Breast epithelium (tissue), 4 donors: Measurements from ENCODE around the gene EFNA5. TPM values are rescaled to one million over a fixed set of nuclear protein-coding genes. Genes with fewer than 3 reads are reported as not detected.
A peak's percentile ranks its signal among the peaks of the same experiment; 100 is the strongest.

Source experiments
- DNase-seq, 2 donors: peaks; one replicate each; pipeline ENCODE4 v3.0.0-alpha.2; 2019; ENCODE audit warnings: low spot score in 2 of 2
- H3K27ac ChIP-seq, 2 donors: fragments of 200-600 bp; sonication (generic) in 1 of 2; one replicate each; pipeline ENCODE4 v1.5.1; 2016 to 2019; ENCODE audit warnings: mild to moderate bottlenecking in 1 of 2
- H3K27me3 ChIP-seq, 2 donors: fragments of 200-600 bp; sonication (generic) in 1 of 2; one replicate each; pipeline versions ENCODE4 v1.5.1 to v1.6.0; 2017 to 2019; ENCODE audit warnings: control low read depth in 1 of 2, mild to moderate bottlenecking in 1 of 2
- H3K36me3 ChIP-seq: fragments of 200-600 bp; one replicate; pipeline ENCODE4 v1.5.1; 2019
- H3K4me1 ChIP-seq, 2 donors: fragments of 200-600 bp; sonication (generic); one replicate each; pipeline ENCODE4 v1.5.1; 2016 to 2019; ENCODE audit warnings: control low read depth in 1 of 2
- H3K4me3 ChIP-seq, 3 donors: fragments of 200-600 bp; sonication (generic); 1 replicate in 2 of 3; 2 replicates in 1 of 3; pipeline ENCODE4 v1.5.1; 2016 to 2019; ENCODE audit warnings: mild to moderate bottlenecking in 3 of 3, moderate library complexity in 2 of 3
- H3K9me3 ChIP-seq, 2 donors: fragments of 200-600 bp; sonication (generic) in 1 of 2; one replicate each; pipeline ENCODE4 v1.5.1; 2016 to 2019; ENCODE audit warnings: control low read depth in 1 of 2
- POLR2A ChIP-seq: fragments of 450-650 bp; IDR thresholded peaks from one replicate; pipeline ENCODE4 v1.6.1; 2016; ENCODE audit warnings: antibody characterized with exemption, mild to moderate bottlenecking, moderate library complexity
- POLR2AphosphoS5 ChIP-seq, 3 donors: sonication (generic); formaldehyde crosslinking; IDR thresholded peaks; one replicate each; pipeline ENCODE4 v1.6.1; 2017; ENCODE audit warnings: antibody characterized with exemption in 3 of 3
- intact Hi-C: fragments of 100-400 bp; cut with DNase I; formaldehyde crosslinking; loops from one replicate; pipeline ENCODE4 v1.15.1; 2023; ENCODE audit warnings: low total_unique reads
- total RNA-seq, 3 donors: library from RNA; depleted of rRNA; stranded (reverse); fragments of >200 nt; gene quantifications; one replicate each; pipeline ENCODE4 v1.1.0, GENCODE V29; 2016
- TF ChIP-seq, protein P1 (sequence below), 3 donors: fragments of 450-650 bp; IDR thresholded peaks; one replicate each; pipeline ENCODE4 v1.5.1; 2016 to 2017; ENCODE audit warnings: antibody characterized with exemption in 3 of 3, mild to moderate bottlenecking in 3 of 3, moderate library complexity in 3 of 3

The EFNA5 gene
- total RNA-seq, 3 donors from 2014 or later: 12.1 to 34.2 (median 12.3) TPM

- intact Hi-C loops: loop anchor here (5.0 kb wide), 1 partner anchor 488 kb away; no protein-coding TSS in a partner anchor
- no peaks in the 10 kb centered on the region for H3K36me3 ChIP-seq
- DNase-seq: no peak
These were observed 81.1 kb downstream of the EFNA5 start for GRCh38 chr5:107589520-107590193.

GRCh38 chr5:107582625-107583024 lies 88.1 kb downstream of the EFNA5 start:
- H3K4me3 ChIP-seq: no peak overlapping the region
- no peaks in the 10 kb centered on the region for H3K36me3 ChIP-seq
- intact Hi-C loops: no loop called here
- no peaks in the 10 kb centered on the region for H3K9me3 ChIP-seq
- H3K4me1 ChIP-seq: no peaks in the 10 kb centered on the region
- H3K27me3 ChIP-seq: no peaks in the 10 kb centered on the region
- DNase-seq: no peak
- TF ChIP-seq, protein P1, sequence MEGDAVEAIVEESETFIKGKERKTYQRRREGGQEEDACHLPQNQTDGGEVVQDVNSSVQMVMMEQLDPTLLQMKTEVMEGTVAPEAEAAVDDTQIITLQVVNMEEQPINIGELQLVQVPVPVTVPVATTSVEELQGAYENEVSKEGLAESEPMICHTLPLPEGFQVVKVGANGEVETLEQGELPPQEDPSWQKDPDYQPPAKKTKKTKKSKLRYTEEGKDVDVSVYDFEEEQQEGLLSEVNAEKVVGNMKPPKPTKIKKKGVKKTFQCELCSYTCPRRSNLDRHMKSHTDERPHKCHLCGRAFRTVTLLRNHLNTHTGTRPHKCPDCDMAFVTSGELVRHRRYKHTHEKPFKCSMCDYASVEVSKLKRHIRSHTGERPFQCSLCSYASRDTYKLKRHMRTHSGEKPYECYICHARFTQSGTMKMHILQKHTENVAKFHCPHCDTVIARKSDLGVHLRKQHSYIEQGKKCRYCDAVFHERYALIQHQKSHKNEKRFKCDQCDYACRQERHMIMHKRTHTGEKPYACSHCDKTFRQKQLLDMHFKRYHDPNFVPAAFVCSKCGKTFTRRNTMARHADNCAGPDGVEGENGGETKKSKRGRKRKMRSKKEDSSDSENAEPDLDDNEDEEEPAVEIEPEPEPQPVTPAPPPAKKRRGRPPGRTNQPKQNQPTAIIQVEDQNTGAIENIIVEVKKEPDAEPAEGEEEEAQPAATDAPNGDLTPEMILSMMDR (IDR thresholded peaks at IDR 0.05): no peak
- no peak for TF ChIP-seq POLR2A
- no peak overlapping the region for H3K27ac ChIP-seq

More at GRCh38 chr5:107589520-107590193, 81.1 kb downstream of the EFNA5 start:
- Histone ChIP-seq H3K27me3 (no peaks in the 10 kb centered on the region), H3K4me1 (no peaks in the 10 kb centered on the region), H3K27ac (no peak overlapping the region), H3K9me3 (no peaks in the 10 kb centered on the region), H3K4me3 (no peak overlapping the region)
- no peak for TF ChIP-seq POLR2A
- TF ChIP-seq, protein P1 (IDR thresholded peaks at IDR 0.05): no peak
- TF ChIP-seq POLR2AphosphoS5 (IDR thresholded peaks at IDR 0.05): no peak

- Histone ChIP-seq H3K4me3 (no peak overlapping the region), H3K36me3 (no peaks in the 10 kb centered on the region), H3K4me1 (no peaks in the 10 kb centered on the region), H3K27me3 (no peaks in the 10 kb centered on the region), H3K27ac (peak overlapping the region; percentile 0 to 65), H3K9me3 (no peaks in the 10 kb centered on the region)
- TF ChIP-seq POLR2AphosphoS5 (IDR thresholded peaks at IDR 0.05) (no peak), POLR2A (no peak)
- TF ChIP-seq, protein P1 (IDR thresholded peaks at IDR 0.05): no peak
- intact Hi-C loops: no loop called here
- no peak for DNase-seq
These were observed 89.6 kb downstream of the EFNA5 start for GRCh38 chr5:107580889-107581820.

DNA sequence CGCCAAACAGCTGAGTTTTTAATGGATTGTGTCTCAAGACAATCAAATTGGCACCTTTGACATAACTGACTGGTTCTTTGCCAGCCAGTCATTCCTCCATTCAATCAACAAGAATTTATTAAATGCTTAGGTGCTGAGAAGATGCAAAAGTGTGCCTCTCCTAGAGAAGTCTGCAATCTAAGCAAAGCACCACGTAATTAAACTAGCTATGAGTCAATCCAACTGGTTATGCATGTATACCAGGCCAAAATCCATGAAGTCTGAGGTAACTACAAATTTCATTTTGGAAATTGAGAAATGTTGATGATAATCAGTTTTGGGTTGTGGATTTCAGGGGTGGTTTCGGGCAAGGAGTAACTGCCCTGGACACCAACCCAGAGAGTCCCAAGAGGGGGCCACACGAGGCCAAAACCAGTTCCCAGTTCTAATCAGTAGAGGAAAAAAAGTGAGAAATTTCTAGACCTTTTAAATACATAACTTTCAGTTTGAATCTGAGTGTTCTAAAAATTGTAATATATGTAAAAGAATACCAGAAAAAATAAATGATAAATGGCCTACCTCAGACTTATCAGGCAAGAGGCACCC lies 92.6 kb downstream of the EFNA5 start:
- H3K27me3 ChIP-seq: no peaks in the 10 kb centered on the region
- no peaks in the 10 kb centered on the region for H3K4me1 ChIP-seq
- no peak for DNase-seq
- peak overlapping the region in 1 of 2 donors; percentile 40 for H3K27ac ChIP-seq
- intact Hi-C loops: no loop called here
- H3K36me3 ChIP-seq: no peaks in the 10 kb centered on the region
- H3K9me3 ChIP-seq: no peaks in the 10 kb centered on the region
- TF ChIP-seq POLR2AphosphoS5 (IDR thresholded peaks at IDR 0.05) (no peak), POLR2A (no peak)
- TF ChIP-seq, protein P1 (IDR thresholded peaks at IDR 0.05): no peak
- no peak overlapping the region for H3K4me3 ChIP-seq
